Colonic mucosa (tissue), 4 donors: ENCODE data around the gene ATP10A. TPM values are rescaled to one million over a fixed set of nuclear protein-coding genes. Genes with fewer than 3 reads are reported as not detected.

Source experiments
- DNase-seq: peaks from one replicate; pipeline ENCODE4 v3.0.0-alpha.2; 2020
- H3K27ac ChIP-seq: fragments of 200-600 bp; one replicate; pipeline ENCODE4 v1.8.0; 2021
- H3K27me3 ChIP-seq: fragments of 200-600 bp; one replicate; pipeline ENCODE4 v1.8.0; 2021
- H3K36me3 ChIP-seq: fragments of 200-600 bp; one replicate; pipeline ENCODE4 v1.8.0; 2021
- H3K4me1 ChIP-seq: fragments of 200-600 bp; one replicate; pipeline ENCODE4 v1.8.0; 2021; ENCODE audit warnings: mild to moderate bottlenecking
- H3K4me3 ChIP-seq: fragments of 200-600 bp; one replicate; pipeline ENCODE4 v1.8.0; 2021
- H3K9ac ChIP-seq, 2 donors: one replicate each; pipeline ENCODE4 v1.7.0; 2013; ENCODE audit warnings: control low read depth in 2 of 2, low read depth in 2 of 2, low read length in 2 of 2
- H3K9me3 ChIP-seq: fragments of 200-600 bp; one replicate; pipeline ENCODE4 v1.8.0; 2021
- intact Hi-C: fragments of 100-400 bp; cut with DNase I; formaldehyde crosslinking; loops from one replicate; pipeline ENCODE4 v1.14.1; 2022
- total RNA-seq, 2 donors: library from RNA; stranded (reverse); fragmentation: NEBNext Ultra II Directional in 1 of 2; extraction: Animal tissue kit (Norgen Biotek cat#: 25700) in 1 of 2; gene quantifications; one replicate each; pipeline ENCODE4 v1.2.1, GENCODE V29; 2021
- TF ChIP-seq, protein P1 (sequence below): fragments of 200-600 bp; IDR thresholded peaks from one replicate; pipeline ENCODE4 v1.8.0; 2022; ENCODE audit warnings: antibody characterized with exemption, mild to moderate bottlenecking
- donor health status: healthy.
- donor health status: DM: no; HTN: no; CAD: no.
- donor health status: DM: no; HTN: no; CAD: no.

Gene ATP10A
- total RNA-seq, 2 donors from 2014 or later, result 0.89 to 1.0 TPM

DNA sequence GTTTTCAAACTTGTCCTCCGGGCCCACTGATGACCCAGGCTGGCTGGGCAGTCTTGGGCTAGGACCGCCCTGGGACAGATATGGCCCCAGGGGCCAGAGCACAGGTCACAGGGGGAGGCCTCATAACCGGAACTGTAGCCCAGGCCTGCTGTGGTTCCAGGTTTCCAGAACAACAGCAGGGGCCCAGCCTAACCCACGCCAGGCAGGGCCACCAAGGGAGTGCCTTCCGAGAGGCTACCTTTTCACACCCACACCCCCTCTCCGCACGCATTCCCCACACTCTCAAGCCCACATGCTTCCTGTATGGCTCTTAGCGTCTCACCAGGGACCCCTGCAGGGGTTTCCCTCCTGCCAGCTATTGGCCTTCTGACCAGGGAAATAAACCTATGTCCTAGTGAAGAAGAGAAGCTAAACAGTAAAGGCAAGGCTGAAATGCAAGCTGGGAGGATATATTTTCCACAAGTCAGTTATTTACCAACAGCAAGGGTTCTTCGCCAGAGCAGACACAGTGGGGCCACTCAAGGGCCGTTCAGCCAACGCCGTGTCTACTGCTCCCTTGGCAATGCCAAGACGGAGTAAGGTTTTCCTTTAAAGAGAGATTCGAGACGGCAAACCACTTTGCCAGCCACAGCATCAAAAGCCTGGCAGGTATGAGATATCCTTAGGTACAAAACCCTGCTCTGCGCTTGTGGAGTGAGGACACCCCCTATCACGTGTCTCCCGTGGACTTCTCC is 135.1 kb downstream of the ATP10A start:
- Histone ChIP-seq H3K4me3 (no peak overlapping the region), H3K27me3 (no peaks in the 10 kb centered on the region), H3K9ac (no peak overlapping the region), H3K27ac (no peak overlapping the region), H3K9me3 (no peaks in the 10 kb centered on the region), H3K36me3 (no peaks in the 10 kb centered on the region), H3K4me1 (no peaks in the 10 kb centered on the region)
- no peak for DNase-seq
- TF ChIP-seq, protein P1, sequence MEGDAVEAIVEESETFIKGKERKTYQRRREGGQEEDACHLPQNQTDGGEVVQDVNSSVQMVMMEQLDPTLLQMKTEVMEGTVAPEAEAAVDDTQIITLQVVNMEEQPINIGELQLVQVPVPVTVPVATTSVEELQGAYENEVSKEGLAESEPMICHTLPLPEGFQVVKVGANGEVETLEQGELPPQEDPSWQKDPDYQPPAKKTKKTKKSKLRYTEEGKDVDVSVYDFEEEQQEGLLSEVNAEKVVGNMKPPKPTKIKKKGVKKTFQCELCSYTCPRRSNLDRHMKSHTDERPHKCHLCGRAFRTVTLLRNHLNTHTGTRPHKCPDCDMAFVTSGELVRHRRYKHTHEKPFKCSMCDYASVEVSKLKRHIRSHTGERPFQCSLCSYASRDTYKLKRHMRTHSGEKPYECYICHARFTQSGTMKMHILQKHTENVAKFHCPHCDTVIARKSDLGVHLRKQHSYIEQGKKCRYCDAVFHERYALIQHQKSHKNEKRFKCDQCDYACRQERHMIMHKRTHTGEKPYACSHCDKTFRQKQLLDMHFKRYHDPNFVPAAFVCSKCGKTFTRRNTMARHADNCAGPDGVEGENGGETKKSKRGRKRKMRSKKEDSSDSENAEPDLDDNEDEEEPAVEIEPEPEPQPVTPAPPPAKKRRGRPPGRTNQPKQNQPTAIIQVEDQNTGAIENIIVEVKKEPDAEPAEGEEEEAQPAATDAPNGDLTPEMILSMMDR, result no peak
- intact Hi-C loops, result no loop called here

DNA sequence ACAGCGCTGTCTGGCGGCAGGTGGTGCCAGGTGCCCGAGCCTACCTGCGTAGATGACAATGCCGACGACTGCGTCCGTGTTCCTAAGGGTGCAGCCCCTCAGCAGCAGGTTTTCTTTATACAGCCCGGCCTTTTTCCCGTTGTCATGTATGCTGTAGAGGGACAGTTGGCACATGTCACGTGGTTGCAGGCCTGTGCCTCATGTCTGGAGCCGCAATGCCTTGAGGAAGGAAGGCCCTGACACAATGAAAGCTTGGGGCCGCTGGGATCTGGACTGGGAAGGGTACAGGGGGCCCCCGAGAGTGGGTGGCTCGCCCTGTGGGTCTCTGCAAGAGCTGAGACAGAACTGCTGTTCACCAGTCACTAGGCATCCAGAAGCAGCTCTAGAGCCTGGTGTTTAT is 136.0 kb downstream of the ATP10A start:
- TF ChIP-seq, protein P1, result no peak
- intact Hi-C loops, result no loop called here
- Histone ChIP-seq H3K4me1 (no peaks in the 10 kb centered on the region), H3K27me3 (no peaks in the 10 kb centered on the region), H3K9me3 (no peaks in the 10 kb centered on the region), H3K36me3 (no peaks in the 10 kb centered on the region), H3K27ac (no peak overlapping the region), H3K9ac (no peak overlapping the region), H3K4me3 (no peak overlapping the region)
- DNase-seq, result no peak

DNA sequence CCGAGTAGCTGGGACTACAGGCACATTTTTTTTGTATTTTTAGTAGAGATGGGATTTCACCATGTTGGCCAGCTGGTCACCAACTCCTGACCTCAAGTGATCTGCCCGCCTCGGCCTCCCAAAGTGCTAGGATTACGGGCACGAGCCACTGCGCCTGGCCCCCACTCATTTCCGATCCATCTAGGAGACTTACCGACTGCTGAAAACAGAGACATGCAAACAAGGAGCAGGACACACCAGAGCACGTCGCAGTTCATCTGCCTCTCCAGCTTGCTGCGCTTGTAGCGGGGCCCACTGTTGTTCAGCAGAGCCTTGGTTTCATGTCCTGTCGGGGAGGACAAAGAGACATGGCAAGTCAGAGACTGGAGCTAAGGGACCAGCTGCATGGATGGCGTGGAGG is 137.4 kb downstream of the ATP10A start:
- TF ChIP-seq, protein P1, result no peak
- H3K36me3 ChIP-seq, result no peaks in the 10 kb centered on the region
- no peak overlapping the region for H3K9ac ChIP-seq
- H3K9me3 ChIP-seq, result no peaks in the 10 kb centered on the region
- H3K4me3 ChIP-seq, result no peak overlapping the region
- no peak overlapping the region for H3K27ac ChIP-seq
- H3K27me3 ChIP-seq, result no peaks in the 10 kb centered on the region
- intact Hi-C loops, result no loop called here
- no peaks in the 10 kb centered on the region for H3K4me1 ChIP-seq
- no peak for DNase-seq

DNA sequence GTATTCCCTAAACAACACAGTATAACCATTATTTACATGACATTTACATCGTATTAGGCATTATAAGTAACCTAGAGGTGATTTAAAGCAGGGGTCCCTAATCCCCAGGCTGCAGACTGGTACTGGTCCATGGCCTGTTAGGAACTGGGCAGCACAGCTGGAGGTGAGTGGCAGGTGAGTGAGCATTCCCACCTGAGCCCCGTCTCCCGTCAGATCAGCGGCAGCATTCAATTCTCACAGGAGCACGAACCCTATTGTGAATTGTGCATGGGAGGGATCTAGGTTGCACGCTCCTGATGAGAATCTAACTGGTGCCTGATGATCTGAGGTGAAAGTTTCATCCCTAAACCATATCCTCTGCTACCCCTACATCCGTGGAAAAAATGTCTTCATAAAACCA is 138.2 kb downstream of the ATP10A start:
- intact Hi-C loops, result no loop called here
- no peak for DNase-seq
- Histone ChIP-seq H3K36me3 (no peaks in the 10 kb centered on the region), H3K27ac (no peak overlapping the region), H3K4me3 (no peak overlapping the region), H3K27me3 (no peaks in the 10 kb centered on the region), H3K9ac (no peak overlapping the region), H3K9me3 (no peaks in the 10 kb centered on the region), H3K4me1 (no peaks in the 10 kb centered on the region)
- TF ChIP-seq, protein P1, result no peak

DNA sequence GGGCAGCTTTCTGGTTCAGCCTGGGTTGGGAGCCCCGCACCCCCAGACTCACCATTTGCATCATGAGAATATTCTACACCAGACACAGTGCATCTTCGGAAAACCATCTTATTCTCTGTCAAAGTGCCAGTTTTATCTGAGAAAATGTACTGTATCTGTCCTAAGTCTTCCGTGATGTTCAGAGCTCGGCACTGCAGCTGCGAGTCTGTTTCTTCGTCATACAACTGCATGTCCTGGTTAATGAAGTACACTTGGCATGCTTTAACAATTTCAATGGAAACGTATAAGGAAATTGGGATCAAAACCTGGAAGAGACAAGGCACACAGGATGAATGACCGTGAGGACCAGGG is 141.5 kb downstream of the ATP10A start:
- Histone ChIP-seq H3K4me3 (no peak overlapping the region), H3K27ac (no peak overlapping the region), H3K4me1 (no peaks in the 10 kb centered on the region), H3K9me3 (no peaks in the 10 kb centered on the region), H3K9ac (no peak overlapping the region), H3K27me3 (no peaks in the 10 kb centered on the region), H3K36me3 (no peaks in the 10 kb centered on the region)
- DNase-seq, result no peak
- TF ChIP-seq, protein P1, result no peak
- intact Hi-C loops, result no loop called here
